Measurements from ENCODE around the gene TMC2. TPM values are rescaled to one million over a fixed set of nuclear protein-coding genes. Genes with fewer than 3 reads are reported as not detected.

TMC2 gene
- total and polyA plus RNA-seq, 3 donors from 2014 or later, result 0.56 to 0.63 (median 0.59) TPM

DNA sequence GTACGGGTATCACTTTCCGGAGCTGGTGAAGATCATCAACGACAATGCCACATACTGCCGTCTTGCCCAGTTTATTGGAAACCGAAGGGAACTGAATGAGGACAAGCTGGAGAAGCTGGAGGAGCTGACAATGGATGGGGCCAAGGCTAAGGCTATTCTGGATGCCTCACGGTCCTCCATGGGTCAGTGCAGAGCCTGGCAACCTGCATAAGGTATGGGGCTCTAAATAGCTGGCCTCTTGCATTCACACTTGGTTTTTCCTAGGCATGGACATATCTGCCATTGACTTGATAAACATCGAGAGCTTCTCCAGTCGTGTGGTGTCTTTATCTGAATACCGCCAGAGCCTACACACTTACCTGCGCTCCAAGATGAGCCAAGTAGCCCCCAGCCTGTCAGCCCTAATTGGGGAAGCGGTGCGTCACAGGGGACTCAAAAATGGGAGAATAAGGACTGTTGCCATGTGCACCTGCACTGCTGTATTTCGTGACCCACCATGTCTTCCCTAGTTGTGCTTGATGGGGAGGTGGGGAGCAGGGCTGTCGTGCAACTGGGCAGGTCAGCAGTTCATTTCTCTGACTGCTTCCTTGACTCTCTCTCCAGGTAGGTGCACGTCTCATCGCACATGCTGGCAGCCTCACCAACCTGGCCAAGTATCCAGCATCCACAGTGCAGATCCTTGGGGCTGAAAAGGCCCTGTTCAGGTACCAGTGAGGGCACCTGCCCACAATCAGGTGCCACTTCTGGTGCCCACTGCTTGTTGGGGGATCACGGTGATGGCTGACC lies 119.2 kb downstream of the TMC2 start:
- Histone ChIP-seq H3K27me3 (no peaks in the 10 kb centered on the region), H3K4me1 (peaks cover 10% of the 10 kb centered on the region), H3K4me3 (no peak overlapping the region), H3K9me3 (no peaks in the 10 kb centered on the region), H3K36me3 (ENCODE audit: low read depth, missing control alignments) (no peaks in the 10 kb centered on the region), H3K27ac (no peak overlapping the region)
- intact Hi-C loops (cut with DNase I; ENCODE audit: low total_unique reads), result no loop called here
- 88 to 92% methylated on average over 16 to 17 of the region's 17 CpGs for WGBS, 2 donors
- TF ChIP-seq, protein P1, sequence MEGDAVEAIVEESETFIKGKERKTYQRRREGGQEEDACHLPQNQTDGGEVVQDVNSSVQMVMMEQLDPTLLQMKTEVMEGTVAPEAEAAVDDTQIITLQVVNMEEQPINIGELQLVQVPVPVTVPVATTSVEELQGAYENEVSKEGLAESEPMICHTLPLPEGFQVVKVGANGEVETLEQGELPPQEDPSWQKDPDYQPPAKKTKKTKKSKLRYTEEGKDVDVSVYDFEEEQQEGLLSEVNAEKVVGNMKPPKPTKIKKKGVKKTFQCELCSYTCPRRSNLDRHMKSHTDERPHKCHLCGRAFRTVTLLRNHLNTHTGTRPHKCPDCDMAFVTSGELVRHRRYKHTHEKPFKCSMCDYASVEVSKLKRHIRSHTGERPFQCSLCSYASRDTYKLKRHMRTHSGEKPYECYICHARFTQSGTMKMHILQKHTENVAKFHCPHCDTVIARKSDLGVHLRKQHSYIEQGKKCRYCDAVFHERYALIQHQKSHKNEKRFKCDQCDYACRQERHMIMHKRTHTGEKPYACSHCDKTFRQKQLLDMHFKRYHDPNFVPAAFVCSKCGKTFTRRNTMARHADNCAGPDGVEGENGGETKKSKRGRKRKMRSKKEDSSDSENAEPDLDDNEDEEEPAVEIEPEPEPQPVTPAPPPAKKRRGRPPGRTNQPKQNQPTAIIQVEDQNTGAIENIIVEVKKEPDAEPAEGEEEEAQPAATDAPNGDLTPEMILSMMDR (IDR thresholded peaks at IDR 0.05), result no peak
- TF ChIP-seq POLR2A (IDR thresholded peaks at IDR 0.05), result no peak
- DNase-seq, result no peak

DNA sequence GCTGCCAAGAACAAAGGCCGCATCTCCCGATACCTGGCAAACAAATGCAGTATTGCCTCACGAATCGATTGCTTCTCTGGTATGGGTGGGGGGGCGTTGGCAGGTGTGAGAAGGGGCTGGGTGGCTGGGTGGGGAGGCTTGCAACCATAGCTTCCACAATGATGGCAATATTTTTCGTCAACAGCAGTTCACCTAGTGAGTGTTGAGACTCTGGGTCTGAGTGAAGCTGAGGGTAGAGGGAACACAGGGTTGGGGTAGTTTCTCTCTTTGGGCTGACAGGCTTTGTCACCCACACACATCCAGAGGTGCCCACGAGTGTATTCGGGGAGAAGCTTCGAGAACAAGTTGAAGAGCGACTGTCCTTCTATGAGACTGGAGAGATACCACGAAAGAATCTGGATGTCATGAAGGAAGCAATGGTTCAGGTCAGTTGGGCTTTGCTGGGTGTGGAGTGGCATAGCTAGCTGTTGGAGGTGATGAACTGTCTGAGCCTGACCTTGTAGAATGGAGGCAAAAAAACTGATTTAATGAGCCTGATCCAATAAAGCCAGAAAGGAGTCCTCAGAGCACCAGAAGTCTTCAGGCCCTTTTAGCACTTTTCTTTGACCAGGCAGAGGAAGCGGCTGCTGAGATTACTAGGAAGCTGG lies 120.2 kb downstream of the TMC2 start:
- intact Hi-C loops (cut with DNase I; ENCODE audit: low total_unique reads), result no loop called here
- Histone ChIP-seq H3K27ac (no peak overlapping the region), H3K4me3 (no peak overlapping the region), H3K27me3 (no peaks in the 10 kb centered on the region), H3K36me3 (ENCODE audit: low read depth, missing control alignments) (no peaks in the 10 kb centered on the region), H3K4me1 (peaks cover 10% of the 10 kb centered on the region), H3K9me3 (no peaks in the 10 kb centered on the region)
- 89 to 94% methylated on average over 12 of the region's 12 CpGs for WGBS, 2 donors
- TF ChIP-seq, protein P1 (IDR thresholded peaks at IDR 0.05), result no peak
- TF ChIP-seq POLR2A (IDR thresholded peaks at IDR 0.05), result no peak
- DNase-seq, result no peak

DNA sequence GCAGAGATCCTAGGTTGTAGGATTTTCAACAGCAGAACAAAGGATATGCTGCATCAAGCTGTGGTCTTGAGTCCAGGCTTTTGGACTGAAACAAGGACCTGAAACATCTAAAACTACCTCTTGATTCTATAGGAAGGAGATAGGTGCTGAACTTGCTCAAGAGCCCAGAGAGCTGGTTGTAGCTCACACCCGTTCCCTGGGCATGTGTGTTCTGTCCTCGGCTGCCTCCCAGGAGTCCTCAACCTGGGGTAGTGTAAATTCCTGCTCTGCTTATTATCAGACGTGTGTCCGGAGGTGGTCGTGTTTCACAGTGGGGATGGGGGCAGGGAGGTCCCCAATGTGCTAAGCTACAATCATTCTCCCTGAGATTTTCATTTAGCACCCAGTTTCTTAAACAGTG lies 120.9 kb downstream of the TMC2 start:
- Histone ChIP-seq H3K36me3 (ENCODE audit: low read depth, missing control alignments) (no peaks in the 10 kb centered on the region), H3K27me3 (no peaks in the 10 kb centered on the region), H3K9me3 (no peaks in the 10 kb centered on the region), H3K4me1 (peaks cover 10% of the 10 kb centered on the region), H3K4me3 (no peak overlapping the region), H3K27ac (no peak overlapping the region)
- WGBS, 2 donors, result 70 to 81% methylated on average over 5 of the region's 5 CpGs
- no peak for TF ChIP-seq POLR2A (IDR thresholded peaks at IDR 0.05)
- TF ChIP-seq, protein P1 (IDR thresholded peaks at IDR 0.05), result no peak
- no peak for DNase-seq
- intact Hi-C loops (cut with DNase I; ENCODE audit: low total_unique reads), result no loop called here

DNA sequence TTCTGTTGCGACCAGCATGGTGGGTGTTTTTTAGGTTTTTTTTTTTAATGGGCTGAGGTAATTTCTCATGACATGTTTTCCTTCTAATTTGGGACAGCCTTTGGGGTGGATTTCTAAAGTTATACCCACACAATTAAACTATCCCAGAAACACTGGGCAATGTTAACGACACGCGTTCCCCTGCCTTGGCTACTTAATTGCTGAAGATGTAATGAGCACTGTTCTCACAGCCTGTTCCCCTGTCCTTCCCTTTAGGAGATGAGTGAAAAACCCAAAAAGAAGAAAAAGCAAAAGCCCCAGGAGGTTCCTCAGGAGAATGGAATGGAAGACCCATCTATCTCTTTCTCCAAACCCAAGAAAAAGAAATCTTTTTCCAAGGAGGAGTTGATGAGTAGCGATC lies 121.3 kb downstream of the TMC2 start:
- no peaks in the 10 kb centered on the region for H3K36me3 ChIP-seq (ENCODE audit: low read depth, missing control alignments)
- 69 to 79% methylated on average over 5 of the region's 5 CpGs for WGBS, 2 donors

More for the DNA sequence above, 121.3 kb downstream of the TMC2 start:
- H3K27ac ChIP-seq, result no peak overlapping the region
- no peak for DNase-seq
- peaks cover 10% of the 10 kb centered on the region for H3K4me1 ChIP-seq
- no peak overlapping the region for H3K4me3 ChIP-seq
- H3K9me3 ChIP-seq, result no peaks in the 10 kb centered on the region
- no peaks in the 10 kb centered on the region for H3K27me3 ChIP-seq
- TF ChIP-seq, protein P1 (IDR thresholded peaks at IDR 0.05), result no peak
- no peak for TF ChIP-seq POLR2A (IDR thresholded peaks at IDR 0.05)
- intact Hi-C loops (cut with DNase I; ENCODE audit: low total_unique reads), result no loop called here
